Activated T-helper 1 cell treated with Interleukin-2 at 50 U/mL for 16 hours (primary cell): ENCODE measurements around the gene COL19A1.
"Not testable (repeated sequence)": the region's sequence is repeated elsewhere in the genome, so short reads cannot be mapped to it uniquely, and the experiment has no call there.

Experiments used
- DNase-seq: peaks from one replicate; pipeline ENCODE4 v3.0.0-alpha.2; 2020; ENCODE audit warnings: low read depth

The COL19A1 gene

DNA sequence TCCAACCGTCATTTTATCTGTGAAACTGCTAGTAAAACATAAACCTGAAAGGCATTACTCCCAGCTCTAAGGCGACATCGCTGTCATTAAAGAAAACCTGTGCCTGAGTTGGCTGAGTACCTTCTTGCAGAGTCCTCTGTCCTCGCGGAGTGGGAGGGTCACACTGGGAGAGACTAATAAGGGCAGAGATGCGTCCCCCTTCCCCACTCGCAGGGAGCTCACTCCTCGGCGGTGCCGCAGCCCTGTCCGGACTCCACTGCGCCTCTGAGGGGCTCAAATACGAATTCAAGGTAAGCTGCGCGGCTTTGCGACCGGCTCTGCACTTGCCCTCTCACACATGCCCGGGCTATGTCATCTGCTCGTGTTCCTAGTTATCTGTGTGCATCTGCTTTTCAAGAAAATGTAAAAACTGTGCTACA lies at the start of gene COL19A1:
COL19A1 (plus strand) TSS at position 206 of the 419 bp plus-strand sequence. CDS start 13,012 bp downstream, outside the sequence.
- DNase-seq = no peak

DNA sequence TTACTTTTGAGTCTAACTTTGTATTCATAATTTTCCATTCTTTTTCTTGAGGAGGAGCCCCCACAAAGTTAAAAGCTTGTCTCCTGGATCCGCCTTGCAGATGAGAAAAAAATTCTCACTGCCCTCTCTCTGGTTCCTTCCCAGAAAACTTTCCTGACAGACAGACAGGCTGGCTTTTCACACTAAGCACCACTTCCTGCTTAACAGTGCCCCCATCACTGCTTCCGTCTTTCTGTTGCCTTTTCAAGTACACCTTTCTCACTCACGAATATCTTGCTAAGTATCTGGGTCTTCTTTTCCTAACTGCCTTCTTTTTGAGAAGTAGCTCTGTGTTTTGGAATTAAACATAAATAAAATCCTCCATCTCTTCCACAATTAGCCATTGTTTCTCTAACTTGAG lies 49.8 kb upstream of the COL19A1 start:
- DNase-seq = no peak

GRCh38 chr6:69817358-69817757 lies 49.0 kb upstream of the COL19A1 start:
- DNase-seq = no peak

GRCh38 chr6:69818223-69818930 lies 48.0 kb upstream of the COL19A1 start:
- DNase-seq = no peak

DNA sequence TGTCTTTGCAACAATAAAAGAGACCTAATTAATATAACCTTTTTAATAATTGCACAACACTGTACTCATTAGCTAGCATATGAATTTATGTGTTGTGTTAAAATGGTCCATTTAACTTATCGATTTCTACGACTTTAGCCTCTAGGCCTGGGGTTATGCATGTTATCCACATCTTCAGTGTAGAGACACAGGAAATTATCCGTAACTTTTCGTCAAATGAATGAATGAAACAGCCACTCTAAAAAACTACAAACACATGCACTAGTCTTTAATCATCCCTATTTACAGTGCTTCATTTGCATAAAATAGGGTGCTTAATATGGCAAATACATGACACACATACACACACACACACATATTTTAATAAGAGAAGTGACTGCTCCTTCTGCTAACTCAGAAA lies 47.2 kb upstream of the COL19A1 start:
- DNase-seq = no peak

- DNase-seq = no peak
Measured at GRCh38 chr6:69820018-69820417, 46.3 kb upstream of the COL19A1 start.

GRCh38 chr6:69820438-69820837 lies 45.9 kb upstream of the COL19A1 start:
- DNase-seq = no peak

- not testable (repeated sequence) for DNase-seq
Measured at GRCh38 chr6:69824355-69824754, 42.0 kb upstream of the COL19A1 start.

DNA sequence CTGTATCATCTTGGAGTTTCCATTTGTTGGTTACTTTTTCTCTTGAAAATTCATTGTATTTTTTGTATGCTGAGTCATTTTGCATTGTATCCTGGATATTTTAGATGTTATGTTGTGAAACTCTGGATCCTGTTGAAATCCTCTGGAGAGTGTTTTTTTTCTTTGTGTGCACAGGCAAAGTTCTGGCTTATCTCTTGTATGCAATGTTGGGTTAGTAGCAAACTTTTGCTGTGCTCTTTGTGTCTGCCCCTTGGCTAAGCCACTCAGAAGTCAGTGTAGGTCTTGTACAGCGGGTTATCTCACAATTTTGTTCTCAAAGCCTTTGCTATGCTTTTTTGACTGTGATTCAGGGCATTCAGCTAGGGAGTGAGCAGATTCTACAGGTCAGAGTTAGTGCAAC lies 40.5 kb upstream of the COL19A1 start:
- DNase-seq = no peak

DNA sequence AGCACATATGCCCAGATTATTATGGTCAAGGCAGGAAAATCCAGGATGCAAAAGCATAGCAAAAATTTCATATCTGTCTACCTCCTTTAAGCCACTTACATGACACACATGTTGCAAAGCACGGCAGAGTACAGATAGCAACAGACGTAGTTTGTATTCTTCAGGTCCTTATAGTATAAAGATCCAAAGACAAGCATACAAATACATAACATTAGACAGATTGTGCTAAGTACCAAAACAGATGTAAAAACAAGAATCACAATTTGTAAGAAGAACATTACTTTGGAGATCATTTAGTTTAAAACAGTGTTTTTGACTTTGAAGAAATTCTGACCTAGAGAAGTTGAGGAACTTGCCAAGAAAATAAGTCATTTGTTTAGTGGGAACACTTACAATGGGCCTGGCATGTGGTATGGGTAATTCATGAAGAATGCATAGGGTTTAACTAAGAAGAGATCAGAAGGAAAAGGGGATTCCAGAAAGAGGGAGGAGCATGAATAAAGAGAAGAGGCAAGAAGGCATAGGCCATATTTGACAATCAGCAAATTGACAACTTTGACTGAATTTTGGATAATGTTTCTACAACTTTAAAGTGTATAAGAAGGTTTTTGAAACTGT lies 39.0 kb upstream of the COL19A1 start:
- DNase-seq = no peak

DNA sequence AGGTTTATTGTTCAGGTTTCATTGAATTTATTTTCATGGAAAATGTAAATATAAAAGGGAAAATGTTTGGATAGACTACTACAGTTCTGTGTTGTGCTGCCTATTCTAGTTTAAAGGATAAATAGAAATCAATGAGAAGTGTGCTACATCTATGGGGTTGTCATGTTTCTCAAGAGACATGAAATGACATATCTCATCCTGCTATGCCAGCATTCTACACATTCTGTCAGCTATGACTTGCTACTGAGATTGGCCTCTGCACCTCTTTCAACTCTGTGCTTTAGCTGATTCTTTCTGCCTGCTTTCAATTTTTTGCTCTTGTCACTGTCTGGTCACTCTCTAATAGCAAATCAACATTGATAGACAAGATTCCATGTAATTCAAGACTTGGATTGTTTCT lies 33.8 kb upstream of the COL19A1 start:
- no peak for DNase-seq

DNA sequence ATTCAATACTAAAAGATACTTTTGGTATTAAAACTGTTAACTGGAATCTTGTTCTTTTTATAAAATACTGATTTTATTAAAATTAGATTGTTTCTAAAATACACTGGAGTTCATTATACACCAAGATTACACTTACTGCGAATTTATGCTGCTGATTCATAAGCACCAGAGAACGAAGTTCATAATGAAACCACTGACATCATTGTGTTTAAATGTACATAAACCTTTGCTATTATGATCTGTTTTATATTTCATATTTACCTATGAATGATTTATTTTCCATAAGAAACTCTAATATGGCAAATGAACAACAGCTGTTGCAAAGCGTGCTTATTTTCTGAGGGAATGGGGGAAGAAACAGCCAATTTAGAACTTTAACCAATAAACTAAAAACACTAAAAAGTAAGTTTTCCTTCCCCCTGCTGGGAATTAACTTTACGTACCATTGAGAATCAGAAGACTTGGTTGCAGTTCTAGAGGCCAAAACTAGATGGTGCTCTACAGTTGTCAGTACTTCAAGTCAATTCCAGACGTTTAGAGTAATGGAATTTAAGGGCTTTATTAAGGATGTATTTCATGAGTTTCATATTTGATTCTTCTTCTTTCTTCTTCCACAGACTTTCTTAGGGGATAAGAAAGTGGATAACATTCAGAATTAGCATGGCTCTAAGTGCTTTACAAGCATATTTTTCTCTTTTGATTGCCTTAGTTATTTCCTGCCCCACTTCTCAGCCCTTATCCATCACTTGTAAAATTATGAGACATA lies 30.8 kb upstream of the COL19A1 start:
- no peak for DNase-seq

DNA sequence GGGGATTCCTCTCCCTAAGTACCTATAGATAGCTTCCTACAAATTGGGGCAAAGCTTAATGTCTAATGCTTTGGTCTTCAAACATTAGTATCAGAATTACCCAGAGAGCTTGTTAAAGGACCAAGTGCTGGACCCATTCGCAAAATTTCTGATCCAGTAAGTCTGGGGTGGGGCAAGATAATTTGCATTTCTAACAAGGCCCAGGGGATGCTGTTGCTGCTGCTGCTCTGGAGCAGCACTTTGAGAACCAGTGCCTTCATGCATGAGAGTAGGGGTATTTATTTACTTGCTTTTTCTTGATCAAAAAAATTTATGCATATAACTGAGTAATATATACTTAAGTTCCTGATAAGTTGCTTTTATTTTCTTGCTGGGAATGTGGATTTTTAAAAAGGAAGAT lies 24.5 kb upstream of the COL19A1 start:
- DNase-seq = no peak

GRCh38 chr6:69843189-69843588 lies 23.2 kb upstream of the COL19A1 start:
- DNase-seq = no peak

DNA sequence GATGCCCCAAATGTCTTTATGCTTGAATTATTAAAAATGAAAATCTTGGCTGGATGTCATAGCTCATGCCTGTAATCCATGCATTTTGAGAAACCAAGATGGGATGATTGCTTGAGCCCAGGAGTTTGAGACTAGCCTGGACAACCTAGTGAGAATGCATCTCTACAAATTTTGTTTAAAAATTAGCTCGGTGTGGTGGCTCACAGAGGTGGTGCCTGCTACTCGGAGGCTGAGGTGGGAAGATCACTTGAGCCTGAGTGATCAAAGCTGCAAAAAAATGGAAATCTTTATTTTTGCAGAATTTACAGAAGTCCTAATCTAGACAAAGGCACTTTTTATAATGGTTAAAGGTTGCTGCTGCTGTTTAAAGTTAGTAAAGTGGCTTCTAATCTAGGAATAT lies 20.0 kb upstream of the COL19A1 start:
- no peak for DNase-seq

GRCh38 chr6:69846770-69847491 lies 19.4 kb upstream of the COL19A1 start:
- DNase-seq = no peak

- DNase-seq = no peak
Measured at GRCh38 chr6:69847492-69847788, 18.9 kb upstream of the COL19A1 start.

DNA sequence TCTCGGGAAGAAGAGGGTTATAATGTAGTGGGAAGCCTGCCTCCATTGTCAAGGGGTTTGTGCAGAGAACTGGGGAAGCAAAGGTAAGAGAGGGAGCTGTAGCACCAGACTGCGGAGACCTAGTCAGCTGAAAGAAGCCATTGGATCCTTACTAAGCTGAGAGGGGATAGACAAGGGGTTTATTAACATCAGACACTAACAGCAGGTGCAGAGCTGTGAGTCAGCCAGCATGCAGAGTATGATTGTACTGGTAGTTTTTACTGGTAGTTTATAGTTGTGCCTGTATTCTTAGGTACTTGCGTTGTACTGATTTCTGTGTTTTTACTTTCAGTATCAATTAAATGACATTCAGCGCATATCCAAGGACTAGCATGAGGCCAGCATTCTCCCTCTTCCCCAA lies 17.8 kb upstream of the COL19A1 start:
- no peak for DNase-seq

DNA sequence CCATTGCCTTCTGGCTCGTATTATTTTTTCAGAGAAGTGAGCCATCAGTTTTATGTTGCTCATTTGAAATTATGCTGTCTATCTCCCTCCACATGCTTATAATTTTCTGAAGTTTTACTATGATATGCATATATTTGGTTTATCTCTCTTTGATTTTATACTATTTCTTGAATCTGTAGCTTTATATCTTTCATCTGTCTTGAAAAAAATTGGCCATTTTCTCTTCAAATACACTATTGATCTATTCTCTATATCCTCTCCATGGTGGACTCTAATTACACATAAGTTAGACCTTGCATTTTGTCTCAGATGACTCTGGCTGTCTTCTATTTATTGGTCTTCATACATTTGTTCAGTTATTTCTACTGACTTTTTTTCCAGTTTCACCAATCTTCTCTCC lies 13.7 kb upstream of the COL19A1 start:
- no peak for DNase-seq

DNA sequence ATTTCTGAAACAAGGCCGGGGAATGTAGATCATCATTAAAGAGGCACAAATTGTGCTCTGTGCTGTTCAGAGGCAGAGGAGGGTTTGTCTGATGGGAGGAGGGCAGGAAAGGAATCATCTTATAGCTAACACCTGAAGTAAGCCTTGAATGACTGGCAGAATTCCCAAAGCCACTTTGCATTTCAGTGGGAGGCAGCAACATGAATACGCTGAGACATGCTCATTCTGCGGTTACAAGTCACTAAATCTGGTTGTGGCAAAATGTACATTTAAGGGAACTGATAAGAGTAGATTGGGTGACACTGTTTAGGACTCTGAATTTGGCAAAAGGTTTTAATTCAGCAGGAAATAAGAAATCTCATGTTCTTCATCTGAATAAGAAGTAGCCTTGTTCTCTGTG lies 4.4 kb upstream of the COL19A1 start:
- no peak for DNase-seq

GRCh38 chr6:69863766-69864165 lies 2.6 kb upstream of the COL19A1 start:
- no peak for DNase-seq

- no peak for DNase-seq
Measured at GRCh38 chr6:69865126-69865525, 1.2 kb upstream of the COL19A1 start.
